HepG2 (cell line): Measurements from ENCODE around the gene TLE5. TPM values are rescaled to one million over a fixed set of nuclear protein-coding genes. Genes with fewer than 3 reads are reported as not detected.
A peak's percentile ranks its signal among the peaks of the same experiment; 100 is the strongest.

Experiments used
- ATAC-seq: fragments of 200-7000 bp; cut with Tn5 transposase; 3 replicates; pipeline ENCODE4 v1.9.1; 2020; ENCODE audit warnings: mild to moderate bottlenecking, moderate library complexity
- BruUV-seq: library from RNA; stranded (reverse); fragments of 400-500 nt; replicated peaks from 2 replicates; lab custom pipeline; 2021; lab: Mats Ljungman, UMichigan
- CTCF ChIA-PET: fragments of 300-600 bp; formaldehyde crosslinking; extraction: SDS; loops from one replicate; lab custom pipeline; 2021; ENCODE audit warnings: low total read pairs, inconsistent platforms, low intra/inter-chr PET ratio; lab: Yijun Ruan, JAX
- POLR2A ChIA-PET: fragments of 350-600 bp; sonication (Branson Sonifier 250); formaldehyde crosslinking; loops from one replicate; lab custom pipeline; 2020; ENCODE audit warnings: antibody characterized with exemption, inconsistent platforms; lab: Yijun Ruan, JAX
- DNase-seq: peaks from one replicate; pipeline ENCODE4 v3.0.0-alpha.2; 2015; ENCODE audit warnings: low spot score
- FAIRE-seq: peaks from 3 replicates; lab custom pipeline; 2011; peaks lifted over from hg19 to GRCh38; lab: Jason Lieb, UNC
- H2AFZ ChIP-seq: one replicate; pipeline ENCODE4 v1.6.1; 2011; ENCODE audit warnings: low read length, inconsistent platforms
- H3K27ac ChIP-seq: fragments of 300-600 bp; 3 replicates; pipeline ENCODE4 v1.8.0; 2011; ENCODE audit warnings: mixed run types, mild to moderate bottlenecking, mixed read lengths, low read length, inconsistent platforms; ENCODE audit not compliant: insufficient read depth; ENCODE audit errors: extremely low read length
- H3K27me3 ChIP-seq, 2 experiments: fragments of 200-600 bp in 1 of 2; 2 replicates in 1 of 2; 3 replicates in 1 of 2; pipeline versions ENCODE4 v1.6.0 to v1.8.0; 2011; ENCODE audit warnings: low read length in 2 of 2, mild to moderate bottlenecking in 2 of 2, moderate library complexity in 2 of 2, inconsistent platforms in 1 of 2; ENCODE audit not compliant: insufficient read depth in 2 of 2, control insufficient read depth in 1 of 2
- H3K36me3 ChIP-seq, 2 experiments: fragments of 200-600 bp in 1 of 2; replicated peaks in 1 of 2; 2 replicates in 1 of 2; 3 replicates in 1 of 2; pipeline versions ENCODE4 v1.5.1 to v1.8.0; 2011; ENCODE audit warnings: low read length in 2 of 2, inconsistent platforms in 1 of 2; ENCODE audit not compliant: insufficient read depth in 2 of 2, control insufficient read depth in 1 of 2
- H3K4me1 ChIP-seq: 2 replicates; pipeline ENCODE4 v1.5.1; 2012; ENCODE audit warnings: low read length, inconsistent platforms; ENCODE audit not compliant: insufficient read depth
- H3K4me2 ChIP-seq: 2 replicates; pipeline ENCODE4 v1.6.0; 2011; ENCODE audit warnings: low read depth, low read length, inconsistent platforms
- H3K4me3 ChIP-seq, 3 experiments: fragments of 200-600 bp in 1 of 3; sonication (generic), shearing (Covaris generic) in 1 of 3; replicated peaks in 1 of 3; 2 replicates each; pipeline ENCODE4 v1.5.1; 2011 to 2016; ENCODE audit warnings: low read length in 3 of 3, inconsistent platforms in 2 of 3, low read depth in 2 of 3, mild to moderate bottlenecking in 2 of 3, control low read depth in 1 of 3, mixed read lengths in 1 of 3; ENCODE audit not compliant: insufficient read depth in 1 of 3
- H3K79me2 ChIP-seq: one replicate; pipeline ENCODE4 v1.6.1; 2011; ENCODE audit warnings: low read length, inconsistent platforms; ENCODE audit not compliant: insufficient read depth
- H3K9ac ChIP-seq: 2 replicates; pipeline ENCODE4 v1.6.0; 2011; ENCODE audit warnings: mild to moderate bottlenecking, low read depth, low read length, inconsistent platforms; ENCODE audit not compliant: insufficient read depth
- H3K9me3 ChIP-seq: 2 replicates; pipeline ENCODE4 v1.5.1; 2012; ENCODE audit warnings: mild to moderate bottlenecking, low read length
- H4K20me1 ChIP-seq: 2 replicates; pipeline ENCODE4 v1.6.0; 2011; ENCODE audit warnings: inconsistent platforms, mild to moderate bottlenecking, low read length, moderate library complexity; ENCODE audit not compliant: insufficient read depth
- ATM ChIP-seq: fragments of 450-650 bp; IDR thresholded peaks from 2 replicates; pipeline ENCODE4 v1.7.1; 2017; ENCODE audit warnings: mild to moderate bottlenecking, borderline replicate concordance
- EP300 ChIP-seq, 3 experiments: sonication (generic) in 1 of 3; formaldehyde crosslinking in 1 of 3; IDR thresholded peaks; 2 replicates each; pipeline versions ENCODE4 v1.5.1 to v1.6.1; 2011 to 2020; ENCODE audit warnings: low read depth in 2 of 3, low read length in 2 of 3, borderline replicate concordance in 1 of 3, improper control_type of control experiment in 1 of 3, mild to moderate bottlenecking in 1 of 3, missing genetic modification reagents in 1 of 3, moderate library complexity in 1 of 3
- FIP1L1 ChIP-seq: fragments of 200-400 bp; formaldehyde crosslinking; IDR thresholded peaks from 2 replicates; pipeline ENCODE4 v1.6.1; 2018; ENCODE audit warnings: low read depth, mild to moderate bottlenecking, low read length, moderate library complexity, borderline replicate concordance; ENCODE audit not compliant: insufficient read depth
- KDM5B ChIP-seq: sonication (generic); formaldehyde crosslinking; IDR thresholded peaks from 2 replicates; pipeline ENCODE4 v1.4.0; 2020; ENCODE audit warnings: missing genetic modification reagents, mild to moderate bottlenecking, borderline replicate concordance
- MTF1 ChIP-seq: sonication (generic); formaldehyde crosslinking; IDR thresholded peaks from 2 replicates; pipeline ENCODE4 v1.5.0; 2020; ENCODE audit warnings: missing genetic modification reagents
- RAD21 ChIP-seq: fragments of 450-650 bp; formaldehyde crosslinking; IDR thresholded peaks from 2 replicates; pipeline ENCODE4 v1.5.0; 2020; ENCODE audit warnings: mild to moderate bottlenecking
- STAG1 ChIP-seq: sonication (generic); formaldehyde crosslinking; IDR thresholded peaks from 2 replicates; pipeline ENCODE4 v1.4.0; 2020; ENCODE audit warnings: missing genetic modification reagents
- THAP11 ChIP-seq: IDR thresholded peaks from 2 replicates; pipeline ENCODE4 v1.6.1; 2016; ENCODE audit warnings: missing biosample characterization, missing genetic modification reagents
- TOPORS ChIP-seq: sonication (generic); formaldehyde crosslinking; IDR thresholded peaks from 2 replicates; pipeline ENCODE4 v1.8.0; 2023; ENCODE audit warnings: mild to moderate bottlenecking, missing genetic modification reagents
- XRCC5 ChIP-seq: fragments of 200-400 bp; formaldehyde crosslinking; optimal IDR thresholded peaks from 2 replicates; pipeline ENCODE3; 2017; ENCODE audit warnings: mild to moderate bottlenecking, low read length
- ZNF121 ChIP-seq: sonication (generic); formaldehyde crosslinking; IDR thresholded peaks from 2 replicates; pipeline ENCODE4 v1.5.0; 2020; ENCODE audit warnings: mild to moderate bottlenecking, missing genetic modification reagents
- ZNF335 ChIP-seq: sonication (generic); formaldehyde crosslinking; IDR thresholded peaks from 2 replicates; pipeline ENCODE4 v1.4.0; 2020; ENCODE audit warnings: missing genetic modification reagents
- ZNF343 ChIP-seq: sonication (generic); formaldehyde crosslinking; IDR thresholded peaks from 2 replicates; pipeline ENCODE4 v1.4.0; 2020; ENCODE audit warnings: mild to moderate bottlenecking, missing genetic modification reagents
- ZNF354B ChIP-seq: sonication (generic); formaldehyde crosslinking; IDR thresholded peaks from 2 replicates; pipeline ENCODE4 v1.8.0; 2022; ENCODE audit warnings: mild to moderate bottlenecking, missing genetic modification reagents
- ZNF562 ChIP-seq: sonication (generic); formaldehyde crosslinking; IDR thresholded peaks from 2 replicates; pipeline ENCODE4 v1.8.0; 2022; ENCODE audit warnings: missing genetic modification reagents, borderline replicate concordance
- WGBS: methylation state at CpG from one replicate; pipeline ENCODE4 v1.1.6; 2017; ENCODE audit warnings: low lambda C conversion rate; 5-methylcytosine and 5-hydroxymethylcytosine counted together
- in situ Hi-C: cut with HindIII; loops from 2 replicates; pipeline ENCODE4 v1.10.0; 2017; ENCODE audit warnings: low pct_unique_long_range_greater_than_20kb; ENCODE audit not compliant: extremely low pct_ligation_motif_present
- intact Hi-C: fragments of 100-400 bp; cut with micrococcal nuclease; formaldehyde crosslinking; loops from one replicate; pipeline ENCODE4 v1.10.0; 2022; ENCODE audit not compliant: unreplicated experiment
- polyA plus RNA-seq, 8 experiments: library from polyadenylated mRNA; depleted of rRNA in 3 of 8; stranded (reverse) in 7 of 8; unstranded in 1 of 8; fragments of >200 nt; fragmentation: Illumina TruSeq in 4 of 8; extraction: Trizol in 4 of 8; gene quantifications; 2 replicates each; pipeline versions ENCODE4 v1.2.1 to v1.2.3, GENCODE V29; 2011 to 2016; ENCODE audit warnings: low read depth in 4 of 8, missing spikeins in 1 of 8, mixed read lengths in 1 of 8; ENCODE audit not compliant: insufficient read depth in 1 of 8
- total RNA-seq, 5 experiments: library from RNA; depleted of rRNA; stranded (reverse); fragments of >200 nt; fragmentation: Illumina TruSeq; extraction: Trizol; gene quantifications; 2 replicates each; pipeline ENCODE4 v1.2.3, GENCODE V29; 2016; ENCODE audit warnings: low read depth in 1 of 5
- TF ChIP-seq, protein P1 (sequence below): sonication (generic); formaldehyde crosslinking; IDR thresholded peaks from 2 replicates; pipeline ENCODE4 v1.5.1; 2020; ENCODE audit warnings: mild to moderate bottlenecking, moderate library complexity, missing genetic modification reagents
- TF ChIP-seq, protein P2 (sequence below): sonication (generic); formaldehyde crosslinking; IDR thresholded peaks from 2 replicates; pipeline ENCODE4 v1.5.0; 2020; ENCODE audit warnings: mild to moderate bottlenecking, missing genetic modification reagents, moderate library complexity
- TF ChIP-seq, protein P3 (sequence below): sonication (generic); formaldehyde crosslinking; IDR thresholded peaks from 2 replicates; pipeline ENCODE4 v1.5.1; 2020; ENCODE audit warnings: mild to moderate bottlenecking, missing genetic modification reagents, moderate library complexity

Gene TLE5
- total and polyA plus RNA-seq, 2 of the 13 experiments (the other 11 are each of a cell fraction or from before 2014, with no cell fraction given), result 62.8 to 189 TPM

DNA sequence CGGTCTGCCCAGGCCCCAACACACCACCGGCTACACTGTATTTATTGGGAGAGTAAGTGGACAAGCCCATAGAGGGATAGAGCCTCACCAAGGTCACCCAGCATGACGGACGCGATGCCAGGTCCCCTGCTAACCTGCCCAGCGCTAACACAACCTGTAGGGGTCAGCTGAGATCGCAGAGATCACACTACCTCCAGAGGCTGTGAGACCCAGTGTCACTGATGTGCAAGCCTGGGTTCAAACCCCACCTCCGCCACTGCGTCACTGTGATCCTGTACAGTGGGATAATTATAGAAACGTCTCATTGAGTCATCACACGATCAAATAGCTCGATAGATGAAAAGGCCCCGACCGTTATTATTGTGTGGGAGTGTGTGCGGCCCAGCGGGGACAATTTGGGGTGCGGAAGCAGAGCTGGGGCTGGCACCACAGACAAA, 22.6 kb downstream of the TLE5 start:
- FAIRE-seq (no peak), DNase-seq (peak; percentile 59), ATAC-seq (peak; percentile 19)
- Histone ChIP-seq H2AFZ (no peak overlapping the region), H3K9me3 (no peaks in the 10 kb centered on the region), H3K79me2 (no peaks in the 10 kb centered on the region), H3K27ac (no peak overlapping the region), H3K27me3 (peaks cover 2 to 5% of the 10 kb centered on the region in 2 experiments; a peak in 3 of 5 replicates), H3K4me2 (peak overlapping the region; percentile 36), H3K4me3 (peak overlapping the region in 1 of 3 experiments; percentile 20; a peak in 1 of 6 replicates), H3K36me3 (no peaks in the 10 kb centered on the region), H3K4me1 (peaks cover 31% of the 10 kb centered on the region), H3K9ac (no peak overlapping the region), H4K20me1 (no peaks in the 10 kb centered on the region)
- intact Hi-C loops (no loop called here), in situ Hi-C loops (no loop called here)
- whole genome bisulfite sequencing, result 43% methylated on average over 16 of the region's 17 CpGs
- no TSS peak for BruUV-seq
- ChIA-PET CTCF (no interaction called here), POLR2A (no interaction called here)
- TF ChIP-seq ZNF121 (peak; percentile 78), MTF1 (CRISPR knock-in tag) (no peak), RAD21 (CRISPR knock-in tag) (peak; percentile 64; the same call in 1 of the 2 replicates), ZNF562 (CRISPR knock-in tag) (no peak), STAG1 (CRISPR knock-in tag) (peak; percentile 77), ZNF335 (no peak), KDM5B (peak; percentile 29; the same call in 1 of the 2 replicates), EP300 (IDR thresholded peaks at IDR 0.05; ENCODE audit: low read depth in 2 of 2, low read length in 2 of 2) (no peak), EP300 (CRISPR knock-in tag; IDR thresholded peaks at IDR 0.05; ENCODE audit: borderline replicate concordance) (no peak), FIP1L1 (no peak), TOPORS (CRISPR knock-in tag) (no peak), ATM (no peak), ZNF354B (CRISPR knock-in tag) (no peak), ZNF343 (no peak), THAP11 (CRISPR knock-in tag) (0 out of 2 replicates have a peak, but pooled peaks have one; percentile 15), XRCC5 (peak; percentile 45)
- TF ChIP-seq, protein P1, sequence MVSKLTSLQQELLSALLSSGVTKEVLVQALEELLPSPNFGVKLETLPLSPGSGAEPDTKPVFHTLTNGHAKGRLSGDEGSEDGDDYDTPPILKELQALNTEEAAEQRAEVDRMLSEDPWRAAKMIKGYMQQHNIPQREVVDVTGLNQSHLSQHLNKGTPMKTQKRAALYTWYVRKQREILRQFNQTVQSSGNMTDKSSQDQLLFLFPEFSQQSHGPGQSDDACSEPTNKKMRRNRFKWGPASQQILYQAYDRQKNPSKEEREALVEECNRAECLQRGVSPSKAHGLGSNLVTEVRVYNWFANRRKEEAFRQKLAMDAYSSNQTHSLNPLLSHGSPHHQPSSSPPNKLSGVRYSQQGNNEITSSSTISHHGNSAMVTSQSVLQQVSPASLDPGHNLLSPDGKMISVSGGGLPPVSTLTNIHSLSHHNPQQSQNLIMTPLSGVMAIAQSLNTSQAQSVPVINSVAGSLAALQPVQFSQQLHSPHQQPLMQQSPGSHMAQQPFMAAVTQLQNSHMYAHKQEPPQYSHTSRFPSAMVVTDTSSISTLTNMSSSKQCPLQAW, result no peak
- TF ChIP-seq, protein P2, sequence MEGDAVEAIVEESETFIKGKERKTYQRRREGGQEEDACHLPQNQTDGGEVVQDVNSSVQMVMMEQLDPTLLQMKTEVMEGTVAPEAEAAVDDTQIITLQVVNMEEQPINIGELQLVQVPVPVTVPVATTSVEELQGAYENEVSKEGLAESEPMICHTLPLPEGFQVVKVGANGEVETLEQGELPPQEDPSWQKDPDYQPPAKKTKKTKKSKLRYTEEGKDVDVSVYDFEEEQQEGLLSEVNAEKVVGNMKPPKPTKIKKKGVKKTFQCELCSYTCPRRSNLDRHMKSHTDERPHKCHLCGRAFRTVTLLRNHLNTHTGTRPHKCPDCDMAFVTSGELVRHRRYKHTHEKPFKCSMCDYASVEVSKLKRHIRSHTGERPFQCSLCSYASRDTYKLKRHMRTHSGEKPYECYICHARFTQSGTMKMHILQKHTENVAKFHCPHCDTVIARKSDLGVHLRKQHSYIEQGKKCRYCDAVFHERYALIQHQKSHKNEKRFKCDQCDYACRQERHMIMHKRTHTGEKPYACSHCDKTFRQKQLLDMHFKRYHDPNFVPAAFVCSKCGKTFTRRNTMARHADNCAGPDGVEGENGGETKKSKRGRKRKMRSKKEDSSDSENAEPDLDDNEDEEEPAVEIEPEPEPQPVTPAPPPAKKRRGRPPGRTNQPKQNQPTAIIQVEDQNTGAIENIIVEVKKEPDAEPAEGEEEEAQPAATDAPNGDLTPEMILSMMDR (CRISPR knock-in tag), result peak; percentile 82
- TF ChIP-seq, protein P3, sequence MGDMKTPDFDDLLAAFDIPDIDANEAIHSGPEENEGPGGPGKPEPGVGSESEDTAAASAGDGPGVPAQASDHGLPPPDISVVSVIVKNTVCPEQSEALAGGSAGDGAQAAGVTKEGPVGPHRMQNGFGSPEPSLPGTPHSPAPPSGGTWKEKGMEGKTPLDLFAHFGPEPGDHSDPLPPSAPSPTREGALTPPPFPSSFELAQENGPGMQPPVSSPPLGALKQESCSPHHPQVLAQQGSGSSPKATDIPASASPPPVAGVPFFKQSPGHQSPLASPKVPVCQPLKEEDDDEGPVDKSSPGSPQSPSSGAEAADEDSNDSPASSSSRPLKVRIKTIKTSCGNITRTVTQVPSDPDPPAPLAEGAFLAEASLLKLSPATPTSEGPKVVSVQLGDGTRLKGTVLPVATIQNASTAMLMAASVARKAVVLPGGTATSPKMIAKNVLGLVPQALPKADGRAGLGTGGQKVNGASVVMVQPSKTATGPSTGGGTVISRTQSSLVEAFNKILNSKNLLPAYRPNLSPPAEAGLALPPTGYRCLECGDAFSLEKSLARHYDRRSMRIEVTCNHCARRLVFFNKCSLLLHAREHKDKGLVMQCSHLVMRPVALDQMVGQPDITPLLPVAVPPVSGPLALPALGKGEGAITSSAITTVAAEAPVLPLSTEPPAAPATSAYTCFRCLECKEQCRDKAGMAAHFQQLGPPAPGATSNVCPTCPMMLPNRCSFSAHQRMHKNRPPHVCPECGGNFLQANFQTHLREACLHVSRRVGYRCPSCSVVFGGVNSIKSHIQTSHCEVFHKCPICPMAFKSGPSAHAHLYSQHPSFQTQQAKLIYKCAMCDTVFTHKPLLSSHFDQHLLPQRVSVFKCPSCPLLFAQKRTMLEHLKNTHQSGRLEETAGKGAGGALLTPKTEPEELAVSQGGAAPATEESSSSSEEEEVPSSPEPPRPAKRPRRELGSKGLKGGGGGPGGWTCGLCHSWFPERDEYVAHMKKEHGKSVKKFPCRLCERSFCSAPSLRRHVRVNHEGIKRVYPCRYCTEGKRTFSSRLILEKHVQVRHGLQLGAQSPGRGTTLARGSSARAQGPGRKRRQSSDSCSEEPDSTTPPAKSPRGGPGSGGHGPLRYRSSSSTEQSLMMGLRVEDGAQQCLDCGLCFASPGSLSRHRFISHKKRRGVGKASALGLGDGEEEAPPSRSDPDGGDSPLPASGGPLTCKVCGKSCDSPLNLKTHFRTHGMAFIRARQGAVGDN (CRISPR knock-in tag), result 0 out of 2 replicates have a peak, but pooled peaks have one; percentile 29
